Omental fat pad (tissue), 4 donors: ENCODE results near the gene TAF1B. TPM values are rescaled to one million over a fixed set of nuclear protein-coding genes. Genes with fewer than 3 reads are reported as not detected.

Experiments
- ATAC-seq: fragments of 150-250 bp; one replicate; pipeline ENCODE4 v1.9.1; 2016; ENCODE audit warnings: mild to moderate bottlenecking, moderate library complexity; ENCODE audit not compliant: low FRiP score
- DNase-seq: peaks from one replicate; pipeline ENCODE4 v3.0.0-alpha.2; 2019; ENCODE audit warnings: low spot score
- total RNA-seq, 4 donors: library from RNA; depleted of rRNA; stranded (reverse); fragments of >200 nt; gene quantifications; one replicate each; pipeline ENCODE4 v1.1.0, GENCODE V29; 2016
- TF ChIP-seq, protein P1 (sequence below), 3 donors: fragments of 450-650 bp; IDR thresholded peaks; one replicate each; pipeline ENCODE4 v1.5.1; 2016 to 2017; ENCODE audit warnings: antibody characterized with exemption in 3 of 3, mild to moderate bottlenecking in 3 of 3, moderate library complexity in 2 of 3

Gene TAF1B
- total RNA-seq, 4 donors from 2014 or later, result 16.1 to 21.1 (median 19.1) TPM

DNA sequence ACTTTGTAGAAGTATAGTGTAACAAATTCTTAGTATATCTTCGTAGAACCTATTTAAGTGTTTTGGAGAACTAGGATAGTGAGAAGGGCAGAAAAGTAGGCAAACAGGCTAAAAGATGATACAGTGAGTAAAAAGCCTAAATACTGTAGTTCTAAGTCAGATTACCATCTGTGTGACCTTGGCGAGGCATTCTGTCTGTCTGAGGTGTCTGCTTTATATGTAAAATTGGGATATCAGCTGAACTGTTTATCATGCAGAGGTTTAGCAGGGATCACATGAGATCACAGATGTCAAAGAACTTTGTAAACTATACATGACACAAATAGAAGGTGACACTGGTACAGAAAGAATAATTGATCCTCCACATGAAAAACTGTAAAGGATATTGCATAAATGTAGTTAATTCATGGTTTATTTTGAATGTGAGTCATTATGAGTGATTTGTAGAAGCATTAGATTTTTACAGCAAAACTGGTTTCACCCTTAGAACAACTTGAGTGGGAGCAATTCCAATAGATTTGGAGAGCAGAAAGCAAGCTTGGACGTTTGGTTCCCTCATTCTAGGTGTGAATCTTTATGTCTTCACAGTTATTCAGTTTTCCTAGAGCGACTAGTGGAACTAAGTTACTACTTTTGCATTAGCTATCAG is 41.9 kb downstream of the TAF1B start:
- TF ChIP-seq, protein P1, sequence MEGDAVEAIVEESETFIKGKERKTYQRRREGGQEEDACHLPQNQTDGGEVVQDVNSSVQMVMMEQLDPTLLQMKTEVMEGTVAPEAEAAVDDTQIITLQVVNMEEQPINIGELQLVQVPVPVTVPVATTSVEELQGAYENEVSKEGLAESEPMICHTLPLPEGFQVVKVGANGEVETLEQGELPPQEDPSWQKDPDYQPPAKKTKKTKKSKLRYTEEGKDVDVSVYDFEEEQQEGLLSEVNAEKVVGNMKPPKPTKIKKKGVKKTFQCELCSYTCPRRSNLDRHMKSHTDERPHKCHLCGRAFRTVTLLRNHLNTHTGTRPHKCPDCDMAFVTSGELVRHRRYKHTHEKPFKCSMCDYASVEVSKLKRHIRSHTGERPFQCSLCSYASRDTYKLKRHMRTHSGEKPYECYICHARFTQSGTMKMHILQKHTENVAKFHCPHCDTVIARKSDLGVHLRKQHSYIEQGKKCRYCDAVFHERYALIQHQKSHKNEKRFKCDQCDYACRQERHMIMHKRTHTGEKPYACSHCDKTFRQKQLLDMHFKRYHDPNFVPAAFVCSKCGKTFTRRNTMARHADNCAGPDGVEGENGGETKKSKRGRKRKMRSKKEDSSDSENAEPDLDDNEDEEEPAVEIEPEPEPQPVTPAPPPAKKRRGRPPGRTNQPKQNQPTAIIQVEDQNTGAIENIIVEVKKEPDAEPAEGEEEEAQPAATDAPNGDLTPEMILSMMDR (IDR thresholded peaks at IDR 0.05), result no peak
- DNase-seq (no peak), ATAC-seq (no peak)

DNA sequence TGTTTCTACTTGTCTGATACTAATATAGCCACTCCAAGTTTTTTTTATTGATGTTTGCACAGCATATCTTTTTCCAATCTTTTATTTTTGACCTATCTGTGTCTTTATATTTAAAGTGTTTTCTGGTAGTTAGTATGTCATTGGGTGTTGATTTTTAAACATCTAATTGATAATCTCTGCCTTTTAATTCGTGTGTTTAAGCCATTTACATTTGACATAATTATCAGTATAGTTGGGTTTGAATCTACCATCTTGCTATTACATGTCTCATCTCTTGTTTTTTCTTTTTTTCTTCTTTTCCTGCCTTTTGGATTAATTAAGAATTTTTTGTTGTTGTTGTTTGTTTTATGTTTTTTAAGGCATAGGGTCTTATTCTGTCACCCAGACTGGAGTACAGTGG is 44.2 kb downstream of the TAF1B start:
- DNase-seq (no peak), ATAC-seq (no peak)
- TF ChIP-seq, protein P1 (IDR thresholded peaks at IDR 0.05), result no peak

DNA sequence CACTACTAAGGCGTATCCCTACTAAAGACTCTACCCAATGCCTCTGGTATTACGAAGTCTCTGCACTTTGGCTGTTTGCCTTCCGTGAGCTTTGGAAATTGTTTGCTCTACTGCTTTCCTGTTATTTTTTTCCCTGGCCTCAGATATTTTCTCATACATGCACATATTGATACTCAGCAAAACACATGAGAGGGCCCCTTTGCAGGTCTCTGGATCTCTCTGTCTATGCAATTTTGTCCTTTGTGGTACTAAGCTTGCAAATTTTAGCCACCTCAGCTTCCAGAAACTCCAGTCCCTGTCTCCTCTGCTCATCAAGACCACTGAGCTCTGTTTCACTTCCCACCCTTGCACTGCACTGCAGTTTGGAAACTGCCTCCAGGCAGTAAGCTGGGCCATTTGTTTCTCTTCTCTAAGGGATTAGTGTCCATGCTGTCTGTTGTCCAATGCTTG is 46.6 kb downstream of the TAF1B start:
- TF ChIP-seq, protein P1 (IDR thresholded peaks at IDR 0.05), result no peak
- DNase-seq, result no peak
- ATAC-seq, result no peak

DNA sequence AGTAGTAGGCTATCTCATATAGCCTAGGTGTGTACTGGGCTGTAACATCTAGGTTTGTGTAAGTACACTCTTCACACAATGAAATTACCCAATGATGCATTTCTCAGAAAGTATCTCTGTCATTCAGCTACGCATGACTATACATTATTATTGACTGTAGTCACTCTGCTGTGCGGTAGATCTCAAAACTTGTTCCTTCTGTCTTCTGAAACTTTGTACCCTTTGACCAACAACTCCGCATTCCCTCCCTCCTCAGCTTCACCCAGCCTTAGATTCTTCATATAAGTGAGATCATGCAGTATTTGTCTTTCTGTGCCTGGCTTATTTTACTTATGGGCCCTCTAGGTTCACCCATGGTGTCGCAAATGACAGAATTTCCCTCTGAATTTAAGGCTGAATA is 49.0 kb downstream of the TAF1B start:
- TF ChIP-seq, protein P1 (IDR thresholded peaks at IDR 0.05), result no peak
- ATAC-seq (no peak), DNase-seq (no peak)

DNA sequence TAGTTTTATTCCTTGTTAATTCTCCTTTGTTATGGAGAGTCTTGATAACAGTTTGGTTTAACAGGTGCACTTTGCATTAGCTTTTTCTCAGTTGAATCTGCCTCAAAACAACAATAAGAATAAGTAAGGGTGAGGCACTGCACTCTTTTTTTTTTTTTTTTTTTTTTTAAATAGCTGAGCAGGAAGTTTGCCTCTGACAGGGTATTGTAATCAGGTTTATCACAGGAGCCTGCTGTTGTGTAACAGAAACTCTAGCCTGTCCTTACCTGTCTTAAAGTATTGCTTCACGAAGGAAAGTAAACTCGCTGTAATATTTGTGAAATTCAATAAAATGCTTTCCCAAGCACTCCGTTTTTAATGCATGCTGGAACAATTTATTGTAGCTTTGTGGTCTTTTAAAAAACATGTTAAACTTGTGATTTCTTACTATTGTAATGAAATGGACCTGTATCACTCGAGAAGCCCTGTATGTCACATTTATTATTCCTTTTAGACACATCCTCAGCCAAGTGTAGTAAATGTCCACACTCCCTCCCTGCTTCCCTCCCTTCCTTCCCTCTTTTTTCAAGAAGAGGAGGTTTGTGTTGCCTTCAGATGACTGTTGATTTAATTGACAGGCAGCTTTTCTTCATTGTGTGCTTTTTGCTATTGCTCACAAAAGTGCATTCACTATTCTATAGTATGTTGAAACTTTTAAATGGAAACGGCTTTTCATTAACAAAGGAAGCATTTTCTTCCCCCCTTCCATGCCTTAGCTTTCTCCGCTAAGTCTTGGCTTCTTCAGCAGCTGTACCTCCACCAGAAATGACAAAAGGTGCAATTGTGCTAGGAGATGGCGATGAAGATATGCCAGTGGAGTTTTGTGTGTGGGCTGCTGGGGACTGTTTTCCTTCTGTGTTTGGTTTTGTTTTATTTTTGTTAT is 52.7 kb downstream of the TAF1B start:
- ATAC-seq, result no peak
- no peak for DNase-seq
- TF ChIP-seq, protein P1 (IDR thresholded peaks at IDR 0.05), result no peak

DNA sequence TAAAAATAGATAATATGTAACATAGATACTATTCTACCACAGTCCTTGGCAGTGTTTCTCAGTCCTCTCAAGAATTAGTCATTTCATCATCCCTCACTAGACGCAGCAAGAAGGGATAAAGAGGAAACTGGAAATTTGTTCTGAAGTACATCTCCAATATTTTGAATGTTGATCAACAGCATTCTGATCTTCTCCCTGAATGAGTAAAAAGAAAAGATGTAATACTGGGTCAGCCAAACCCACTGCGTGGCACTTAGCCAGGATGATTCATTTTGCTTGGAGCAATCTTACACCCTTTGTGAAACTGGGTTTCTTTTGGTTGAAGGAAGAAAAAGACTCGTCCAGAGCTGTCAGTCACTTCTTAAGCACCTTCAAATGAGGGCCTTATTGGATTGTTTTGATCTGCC is 54.1 kb downstream of the TAF1B start:
- ATAC-seq (peak; percentile 96), DNase-seq (peak; percentile 69)
- TF ChIP-seq, protein P1 (IDR thresholded peaks at IDR 0.05), result no peak
